B cell (primary cell): ENCODE data around the gene DFFB. TPM values are rescaled to one million over a fixed set of nuclear protein-coding genes. Genes with fewer than 3 reads are reported as not detected.

ENCODE experiments used
- ATAC-seq: fragments of 200-7000 bp; cut with Tn5 transposase; one replicate; pipeline ENCODE4 v1.10.0; 2021; ENCODE audit warnings: low read depth, mild to moderate bottlenecking, moderate number of reproducible peaks, moderate library complexity
- CTCF ChIA-PET: fragments of 350-600 bp; sonication (Branson Sonifier 250); formaldehyde crosslinking; loops from one replicate; lab custom pipeline; 2021; ENCODE audit warnings: antibody characterized with exemption, inconsistent platforms; lab: Charles Lee
- POLR2A ChIA-PET: fragments of 350-600 bp; sonication (Branson Sonifier 250); formaldehyde crosslinking; loops from one replicate; lab custom pipeline; 2021; ENCODE audit warnings: antibody characterized with exemption; lab: Charles Lee
- DNase-seq: peaks from one replicate; pipeline ENCODE4 v3.0.0; 2013
- H2AFZ ChIP-seq: 2 replicates; pipeline ENCODE4 v1.6.1; 2012; ENCODE audit warnings: mild to moderate bottlenecking, low read depth, low read length; ENCODE audit not compliant: insufficient read depth, poor library complexity, severe bottlenecking
- H3K27ac ChIP-seq, 2 donors: 1 replicate in 1 of 2; 2 replicates in 1 of 2; pipeline ENCODE4 v1.5.1; 2012 to 2013; ENCODE audit warnings: low read length in 2 of 2, mild to moderate bottlenecking in 2 of 2, moderate library complexity in 1 of 2
- H3K27me3 ChIP-seq, 4 experiments: fragments of 200-600 bp in 1 of 4; sonication (generic) in 1 of 4; replicated peaks in 1 of 4; 1 replicate in 2 of 4; 2 replicates in 2 of 4; pipeline versions ENCODE4 v1.6.1 to v1.7.0; 2013 to 2016; ENCODE audit warnings: low read length in 3 of 4, mild to moderate bottlenecking in 2 of 4, mixed read lengths in 1 of 4, moderate library complexity in 1 of 4; ENCODE audit not compliant: insufficient read depth in 4 of 4, control insufficient read depth in 3 of 4; ENCODE audit errors: control extremely low read depth in 1 of 4
- H3K36me3 ChIP-seq, 2 experiments: replicated peaks in 1 of 2; 1 replicate in 1 of 2; 2 replicates in 1 of 2; pipeline versions ENCODE4 v1.6.1 to v1.7.1; 2013; ENCODE audit warnings: low read length in 1 of 2; ENCODE audit not compliant: insufficient read depth in 2 of 2, control insufficient read depth in 1 of 2; ENCODE audit errors: control extremely low read depth in 1 of 2, extremely low read depth in 1 of 2
- H3K4me1 ChIP-seq, 2 donors: fragments of 200-600 bp in 1 of 2; sonication (generic) in 1 of 2; 1 replicate in 1 of 2; 2 replicates in 1 of 2; pipeline versions ENCODE4 v1.5.1 to v1.6.1; 2013 to 2017; ENCODE audit warnings: low read length in 2 of 2; ENCODE audit not compliant: control insufficient read depth in 2 of 2, insufficient read depth in 2 of 2
- H3K4me2 ChIP-seq: replicated peaks from 2 replicates; pipeline ENCODE3; 2012; ENCODE audit warnings: mild to moderate bottlenecking, low read depth, low read length; ENCODE audit not compliant: poor library complexity, severe bottlenecking
- H3K4me3 ChIP-seq, 5 experiments: fragments of 200-600 bp in 1 of 5; sonication (generic) in 1 of 5; 1 replicate in 3 of 5; 2 replicates in 2 of 5; pipeline versions ENCODE4 v1.5.1 to v1.7.0; 2011 to 2016; ENCODE audit warnings: low read length in 4 of 5, mild to moderate bottlenecking in 4 of 5, low read depth in 2 of 5, control low read depth in 1 of 5, moderate library complexity in 1 of 5; ENCODE audit not compliant: insufficient read depth in 1 of 5; ENCODE audit errors: control extremely low read depth in 1 of 5, extremely low read depth in 1 of 5
- H3K79me2 ChIP-seq: fragments of 200-600 bp; sonication (generic); one replicate; pipeline ENCODE4 v1.6.0; 2016; ENCODE audit warnings: low read length; ENCODE audit not compliant: control insufficient read depth, insufficient read depth
- H3K9ac ChIP-seq: fragments of 200-600 bp; sonication (generic); 2 replicates; pipeline ENCODE4 v1.6.1; 2017; ENCODE audit warnings: mild to moderate bottlenecking, low read length, moderate library complexity
- H3K9me3 ChIP-seq, 3 donors: one replicate each; pipeline versions ENCODE4 v1.6.1 to v1.7.1; 2013; ENCODE audit warnings: low read length in 2 of 3; ENCODE audit not compliant: control insufficient read depth in 2 of 3, insufficient read depth in 1 of 3; ENCODE audit errors: control extremely low read depth in 1 of 3
- H4K20me1 ChIP-seq: 2 replicates; pipeline ENCODE4 v1.6.0; 2012; ENCODE audit warnings: mild to moderate bottlenecking, low read length; ENCODE audit not compliant: insufficient read depth, control insufficient read depth, poor library complexity, severe bottlenecking
- H3K27ac Mint-ChIP-seq: one replicate; pipeline ENCODE4 v1.8.0; 2021; ENCODE audit warnings: mixed read lengths
- H3K27me3 Mint-ChIP-seq: one replicate; pipeline ENCODE4 v1.8.0; 2021; ENCODE audit warnings: mixed read lengths
- H3K4me1 Mint-ChIP-seq: one replicate; pipeline ENCODE4 v1.8.0; 2021; ENCODE audit warnings: mixed read lengths
- H3K4me3 Mint-ChIP-seq: one replicate; pipeline ENCODE4 v1.8.0; 2021; ENCODE audit warnings: mixed read lengths
- H3K9me3 Mint-ChIP-seq: one replicate; pipeline ENCODE4 v1.8.0; 2022; ENCODE audit warnings: mixed read lengths; ENCODE audit not compliant: insufficient read depth
- EZH2 ChIP-seq: IDR thresholded peaks from 2 replicates; pipeline ENCODE4 v1.6.1; 2012; ENCODE audit warnings: borderline replicate concordance, low read depth, mild to moderate bottlenecking, moderate library complexity, low read length; ENCODE audit not compliant: insufficient read depth, poor library complexity, severe bottlenecking
- WGBS: methylation state at CpG from one replicate; pipeline ENCODE4 v1.1.5; 2013; ENCODE audit warnings: missing lambda C conversion rate; ENCODE audit not compliant: insufficient coverage; 5-methylcytosine and 5-hydroxymethylcytosine counted together
- intact Hi-C: fragments of 100-400 bp; cut with micrococcal nuclease; formaldehyde crosslinking; loops from one replicate; pipeline ENCODE4 v1.10.0; 2022
- polyA plus RNA-seq: library from polyadenylated mRNA; depleted of rRNA; stranded (reverse); fragments of >200 nt; gene quantifications from 2 replicates; pipeline ENCODE4 v1.2.3, GENCODE V29; 2012
- total RNA-seq, 2 donors: library from RNA; stranded (reverse); fragments of 120-200 nt in 1 of 2; gene quantifications; 1 replicate in 1 of 2; 2 replicates in 1 of 2; pipeline versions ENCODE4 v1.2.3 to v1.2.4, GENCODE V29; 2013 to 2022
- TF ChIP-seq, protein P1 (sequence below): fragments of 200-600 bp; IDR thresholded peaks from one replicate; pipeline ENCODE4 v1.8.0; 2022; ENCODE audit warnings: antibody characterized with exemption, mild to moderate bottlenecking

DFFB gene
- total and polyA plus RNA-seq, 2 donors (not counting 1 experiment from before 2014, with no cell fraction given): 14.0 to 17.4 TPM

DNA sequence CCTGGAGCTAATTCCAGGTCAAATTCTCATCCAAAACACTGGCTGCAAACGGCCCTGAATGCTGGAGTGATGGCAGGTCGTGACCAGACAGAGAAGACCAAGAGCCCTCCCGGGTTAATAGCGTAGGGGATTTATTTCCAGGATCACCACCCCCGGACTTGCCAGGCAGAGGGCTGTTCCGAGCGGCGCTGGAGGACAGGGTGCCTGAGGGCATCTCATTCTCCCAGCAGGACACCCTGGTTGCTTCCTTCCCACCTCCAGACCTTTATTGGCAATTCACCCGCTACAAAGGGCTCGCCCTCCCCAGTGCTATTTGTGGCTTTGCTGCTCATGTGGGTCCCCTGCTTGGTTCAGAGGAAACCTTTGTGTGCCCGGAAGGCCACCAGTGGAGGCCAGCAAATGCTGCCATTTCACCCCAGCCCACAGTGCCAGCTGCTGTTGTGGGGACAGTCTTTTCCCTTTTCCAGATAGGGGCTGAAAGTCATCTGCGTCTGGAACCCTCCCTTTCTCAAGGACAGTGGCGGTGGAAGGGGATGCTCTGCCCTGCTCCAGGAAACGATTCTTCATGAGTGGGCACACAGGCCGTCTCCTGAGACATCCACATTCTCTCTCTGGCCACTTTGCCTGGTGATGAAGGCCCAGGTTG is 61.8 kb downstream of the DFFB start:
- H3K9me3 Mint-ChIP-seq: peaks cover 2% of the 10 kb centered on the region
- no peaks in the 10 kb centered on the region for H3K36me3 ChIP-seq
- H4K20me1 ChIP-seq: no peaks in the 10 kb centered on the region
- H3K79me2 ChIP-seq: no peaks in the 10 kb centered on the region
- no peak overlapping the region for H3K9ac ChIP-seq
- ATAC-seq (no peak), DNase-seq (no peak)
- H3K4me2 ChIP-seq: no peak overlapping the region
- ChIA-PET POLR2A (no interaction called here), CTCF (interaction anchor here (0.9 kb wide), 1 partner anchor 9 kb away, joined by 3 read pairs; no protein-coding TSS in a partner anchor)
- no peak overlapping the region for H3K27ac ChIP-seq
- H2AFZ ChIP-seq: no peak overlapping the region
- H3K27ac Mint-ChIP-seq: no peak overlapping the region
- H3K9me3 ChIP-seq: peaks cover 0 to 3% (median 0%) of the 10 kb centered on the region in 3 donors
- H3K27me3 ChIP-seq: no peaks in the 10 kb centered on the region
- no peak overlapping the region for H3K4me3 ChIP-seq
- TF ChIP-seq EZH2: no peak
- TF ChIP-seq, protein P1, sequence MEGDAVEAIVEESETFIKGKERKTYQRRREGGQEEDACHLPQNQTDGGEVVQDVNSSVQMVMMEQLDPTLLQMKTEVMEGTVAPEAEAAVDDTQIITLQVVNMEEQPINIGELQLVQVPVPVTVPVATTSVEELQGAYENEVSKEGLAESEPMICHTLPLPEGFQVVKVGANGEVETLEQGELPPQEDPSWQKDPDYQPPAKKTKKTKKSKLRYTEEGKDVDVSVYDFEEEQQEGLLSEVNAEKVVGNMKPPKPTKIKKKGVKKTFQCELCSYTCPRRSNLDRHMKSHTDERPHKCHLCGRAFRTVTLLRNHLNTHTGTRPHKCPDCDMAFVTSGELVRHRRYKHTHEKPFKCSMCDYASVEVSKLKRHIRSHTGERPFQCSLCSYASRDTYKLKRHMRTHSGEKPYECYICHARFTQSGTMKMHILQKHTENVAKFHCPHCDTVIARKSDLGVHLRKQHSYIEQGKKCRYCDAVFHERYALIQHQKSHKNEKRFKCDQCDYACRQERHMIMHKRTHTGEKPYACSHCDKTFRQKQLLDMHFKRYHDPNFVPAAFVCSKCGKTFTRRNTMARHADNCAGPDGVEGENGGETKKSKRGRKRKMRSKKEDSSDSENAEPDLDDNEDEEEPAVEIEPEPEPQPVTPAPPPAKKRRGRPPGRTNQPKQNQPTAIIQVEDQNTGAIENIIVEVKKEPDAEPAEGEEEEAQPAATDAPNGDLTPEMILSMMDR: no peak
- no peaks in the 10 kb centered on the region for H3K4me1 ChIP-seq
- intact Hi-C loops: no loop called here
- H3K27me3 Mint-ChIP-seq: no peaks in the 10 kb centered on the region
- no peak overlapping the region for H3K4me3 Mint-ChIP-seq
- no peaks in the 10 kb centered on the region for H3K4me1 Mint-ChIP-seq
- 88% methylated on average over 14 of the region's 15 CpGs for WGBS

DNA sequence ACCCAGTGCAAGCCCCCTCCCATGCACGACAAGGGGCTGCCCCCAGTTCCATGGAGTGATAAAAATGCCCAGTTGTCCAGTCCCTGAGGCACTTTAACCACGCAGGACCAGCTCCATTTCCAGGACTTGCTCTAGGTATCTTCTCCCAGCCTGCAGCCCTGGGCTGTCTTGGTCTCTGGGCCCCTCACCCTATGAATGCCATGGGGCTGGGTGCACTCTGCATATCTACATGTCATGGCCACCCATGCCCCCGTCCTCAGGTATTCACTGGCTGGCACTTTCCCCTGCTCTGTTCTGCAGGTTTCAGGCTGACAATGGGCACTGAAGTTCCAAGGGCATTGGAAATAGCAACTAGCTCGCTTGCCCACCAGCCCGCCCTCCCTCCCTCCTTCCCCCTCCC is 62.4 kb downstream of the DFFB start:
- Mint-ChIP-seq H3K27ac (no peak overlapping the region), H3K4me3 (no peak overlapping the region), H3K27me3 (no peaks in the 10 kb centered on the region), H3K9me3 (peaks cover 2% of the 10 kb centered on the region), H3K4me1 (no peaks in the 10 kb centered on the region)
- no peak for DNase-seq
- no peak overlapping the region for H3K4me2 ChIP-seq
- no peaks in the 10 kb centered on the region for H4K20me1 ChIP-seq
- no peak overlapping the region for H2AFZ ChIP-seq
- no peaks in the 10 kb centered on the region for H3K27me3 ChIP-seq
- no peak for ATAC-seq
- CTCF ChIA-PET: no interaction called here
- H3K9ac ChIP-seq: no peak overlapping the region
- POLR2A ChIA-PET: no interaction called here
- no peaks in the 10 kb centered on the region for H3K4me1 ChIP-seq
- no peak overlapping the region for H3K27ac ChIP-seq
- H3K79me2 ChIP-seq: no peaks in the 10 kb centered on the region
- no peaks in the 10 kb centered on the region for H3K36me3 ChIP-seq
- no peak for TF ChIP-seq EZH2
- TF ChIP-seq, protein P1: no peak
- H3K9me3 ChIP-seq: peaks cover 0 to 3% (median 0%) of the 10 kb centered on the region in 3 donors
- intact Hi-C loops: no loop called here
- H3K4me3 ChIP-seq: no peak overlapping the region
- WGBS: 82% methylated on average over 3 of the region's 5 CpGs
